Testis (tissue), 2 donors: Measurements from ENCODE around the gene B4GALNT2.

Source experiments
- CTCF ChIP-seq, 3 experiments: fragments of 450-650 bp in 2 of 3; fragments of 200-600 bp in 1 of 3; sonication (generic) in 1 of 3; IDR thresholded peaks; one replicate each; pipeline ENCODE4 v1.5.1; 2016 to 2019; ENCODE audit warnings: antibody characterized with exemption in 3 of 3, mild to moderate bottlenecking in 2 of 3, moderate library complexity in 1 of 3
- POLR2A ChIP-seq: fragments of 450-650 bp; IDR thresholded peaks from one replicate; pipeline ENCODE4 v1.6.1; 2017; ENCODE audit warnings: antibody characterized with exemption, mild to moderate bottlenecking, moderate library complexity

- no peak for TF ChIP-seq CTCF (IDR thresholded peaks at IDR 0.05)
- no peak for TF ChIP-seq POLR2A
Measured at GRCh38 chr17:49168706-49169105, 36.1 kb downstream of the B4GALNT2 start.
